ENCODE measurements around the gene KRT72.

Gene KRT72

GRCh38 chr12:52633383-52633782 is 32.1 kb upstream of the KRT72 start:
- H3K9ac ChIP-seq (ENCODE audit: low read length) = no peak overlapping the region
- H3K4me3 ChIP-seq (ENCODE audit: low read depth, low read length, poor library complexity, severe bottlenecking) = no peak overlapping the region
- TF ChIP-seq CTCF (IDR thresholded peaks at IDR 0.05; ENCODE audit: low read length) = no peak
- TF ChIP-seq EZH2 (IDR thresholded peaks at IDR 0.05; ENCODE audit: borderline replicate concordance, low read length) = no peak
- H3K27ac ChIP-seq (ENCODE audit: low read depth, low read length, poor library complexity, severe bottlenecking) = no peak overlapping the region
- no peak overlapping the region for H3K4me2 ChIP-seq (ENCODE audit: low read length)
- H2AFZ ChIP-seq (ENCODE audit: low read length) = no peak overlapping the region
- no peaks in the 10 kb centered on the region for H3F3A ChIP-seq (ENCODE audit: insufficient read depth, low read length)
- no peaks in the 10 kb centered on the region for H3K36me3 ChIP-seq (ENCODE audit: insufficient read depth, low read length)
- no peaks in the 10 kb centered on the region for H3K27me3 ChIP-seq (ENCODE audit: insufficient read depth, low read length)
- no peaks in the 10 kb centered on the region for H3K4me1 ChIP-seq (ENCODE audit: insufficient read depth, low read length, severe bottlenecking)
- no peaks in the 10 kb centered on the region for H3K9me2 ChIP-seq (ENCODE audit: low read depth, low read length)
- no peaks in the 10 kb centered on the region for H3K9me3 ChIP-seq (ENCODE audit: low read length)
- no peaks in the 10 kb centered on the region for H4K20me1 ChIP-seq (ENCODE audit: insufficient read depth, low read length)
- H3K79me2 ChIP-seq (ENCODE audit: insufficient read depth, low read length) = no peaks in the 10 kb centered on the region

DNA sequence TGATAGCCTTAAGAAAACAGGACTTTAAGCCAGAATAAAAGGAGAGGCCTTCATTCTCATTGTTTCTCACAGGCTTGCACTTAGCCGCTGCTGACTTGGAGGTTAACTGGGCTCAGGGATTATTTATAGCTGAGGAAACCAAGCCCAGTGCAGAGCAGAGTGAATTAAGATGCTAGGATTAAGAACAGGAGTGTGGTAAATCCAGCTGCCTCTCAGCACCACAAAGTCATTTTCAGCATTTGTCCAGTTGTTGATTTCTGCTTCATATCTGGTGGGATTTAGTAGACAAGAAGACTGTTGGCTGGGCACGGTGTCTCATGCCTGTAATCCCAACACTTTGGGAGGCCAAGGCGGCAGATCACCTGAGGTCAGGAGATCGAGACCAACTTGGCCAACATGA is 31.4 kb upstream of the KRT72 start:
- no peaks in the 10 kb centered on the region for H3K79me2 ChIP-seq (ENCODE audit: insufficient read depth, low read length)
- no peaks in the 10 kb centered on the region for H3K9me2 ChIP-seq (ENCODE audit: low read depth, low read length)
- no peaks in the 10 kb centered on the region for H3K36me3 ChIP-seq (ENCODE audit: insufficient read depth, low read length)
- no peak overlapping the region for H3K9ac ChIP-seq (ENCODE audit: low read length)
- H4K20me1 ChIP-seq (ENCODE audit: insufficient read depth, low read length) = no peaks in the 10 kb centered on the region
- no peaks in the 10 kb centered on the region for H3K27me3 ChIP-seq (ENCODE audit: insufficient read depth, low read length)
- no peak overlapping the region for H3K4me2 ChIP-seq (ENCODE audit: low read length)
- no peaks in the 10 kb centered on the region for H3K4me1 ChIP-seq (ENCODE audit: insufficient read depth, low read length, severe bottlenecking)
- H3K9me3 ChIP-seq (ENCODE audit: low read length) = no peaks in the 10 kb centered on the region
- TF ChIP-seq CTCF (IDR thresholded peaks at IDR 0.05; ENCODE audit: low read length) (no peak), EZH2 (IDR thresholded peaks at IDR 0.05; ENCODE audit: borderline replicate concordance, low read length) (no peak)
- no peak overlapping the region for H3K27ac ChIP-seq (ENCODE audit: low read depth, low read length, poor library complexity, severe bottlenecking)
- H3K4me3 ChIP-seq (ENCODE audit: low read depth, low read length, poor library complexity, severe bottlenecking) = no peak overlapping the region
- no peak overlapping the region for H2AFZ ChIP-seq (ENCODE audit: low read length)
- H3F3A ChIP-seq (ENCODE audit: insufficient read depth, low read length) = no peaks in the 10 kb centered on the region

DNA sequence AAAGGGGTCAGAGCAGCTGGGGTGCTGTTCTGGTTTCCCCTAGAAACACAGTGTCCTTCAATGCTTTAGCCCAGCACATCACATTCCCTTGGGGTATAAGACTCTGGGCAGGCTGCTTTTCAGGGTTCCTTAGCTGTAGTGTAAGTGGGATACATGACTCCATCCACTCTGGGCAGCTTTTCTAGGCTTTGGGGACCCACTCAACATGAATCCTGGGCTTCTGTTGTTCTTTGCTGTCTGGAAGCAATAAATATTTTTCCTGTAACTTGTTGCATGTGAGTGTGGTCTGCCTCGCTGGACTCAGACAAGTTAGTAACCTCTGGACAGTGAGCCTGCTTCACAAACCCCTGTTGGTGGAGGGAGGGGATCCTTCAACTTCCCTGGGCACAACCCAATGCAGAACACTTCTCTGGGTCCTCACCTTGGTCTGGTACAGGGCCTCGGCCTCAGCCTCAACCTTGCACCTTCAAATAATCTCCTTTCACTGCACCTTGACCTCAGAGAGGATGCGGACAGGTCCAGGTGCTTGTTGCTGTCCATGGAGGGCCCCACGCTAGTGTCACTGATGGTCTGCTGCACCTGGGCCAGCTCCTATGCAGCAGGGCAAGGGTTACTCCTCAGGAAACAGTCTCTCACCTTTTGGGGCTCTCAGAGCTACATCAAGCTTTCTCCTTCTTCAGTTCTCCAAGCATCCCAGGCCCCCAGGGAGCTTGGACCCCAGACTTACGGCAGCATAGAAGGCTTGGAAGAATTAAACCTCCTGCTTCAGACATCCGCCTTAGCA is 30.6 kb upstream of the KRT72 start:
- no peaks in the 10 kb centered on the region for H3K79me2 ChIP-seq (ENCODE audit: insufficient read depth, low read length)
- H3K9me2 ChIP-seq (ENCODE audit: low read depth, low read length) = no peaks in the 10 kb centered on the region
- H3K9ac ChIP-seq (ENCODE audit: low read length) = no peak overlapping the region
- H3K4me3 ChIP-seq (ENCODE audit: low read depth, low read length, poor library complexity, severe bottlenecking) = no peak overlapping the region
- H3K4me1 ChIP-seq (ENCODE audit: insufficient read depth, low read length, severe bottlenecking) = no peaks in the 10 kb centered on the region
- H3K36me3 ChIP-seq (ENCODE audit: insufficient read depth, low read length) = no peaks in the 10 kb centered on the region
- H3K27me3 ChIP-seq (ENCODE audit: insufficient read depth, low read length) = no peaks in the 10 kb centered on the region
- TF ChIP-seq EZH2 (IDR thresholded peaks at IDR 0.05; ENCODE audit: borderline replicate concordance, low read length) (no peak), CTCF (IDR thresholded peaks at IDR 0.05; ENCODE audit: low read length) (no peak)
- no peaks in the 10 kb centered on the region for H4K20me1 ChIP-seq (ENCODE audit: insufficient read depth, low read length)
- H3K4me2 ChIP-seq (ENCODE audit: low read length) = no peak overlapping the region
- no peak overlapping the region for H3K27ac ChIP-seq (ENCODE audit: low read depth, low read length, poor library complexity, severe bottlenecking)
- no peaks in the 10 kb centered on the region for H3F3A ChIP-seq (ENCODE audit: insufficient read depth, low read length)
- H2AFZ ChIP-seq (ENCODE audit: low read length) = no peak overlapping the region
- H3K9me3 ChIP-seq (ENCODE audit: low read length) = no peaks in the 10 kb centered on the region
